Measurements from ENCODE around the gene PTGFRN. TPM values are rescaled to one million over a fixed set of nuclear protein-coding genes. Genes with fewer than 3 reads are reported as not detected.

PTGFRN gene
- total RNA-seq, 1 experiment from 2014 or later = 60.6 TPM

GRCh38 chr1:116990612-116991151, 81.0 kb downstream of the PTGFRN start (continued):
- TF ChIP-seq CTCF (IDR thresholded peaks at IDR 0.05 in 2 of 3, conservative IDR thresholded peaks at IDR 0.05 in 1 of 3; ENCODE audit: borderline replicate concordance in 1 of 3, insufficient read depth in 1 of 3, low read depth in 2 of 3, low read length in 2 of 3) = no peak
- no peak for TF ChIP-seq CBX3 (IDR thresholded peaks at IDR 0.05; ENCODE audit: low read depth)
- no peak for TF ChIP-seq ZFX (IDR thresholded peaks at IDR 0.05)
- no peak for TF ChIP-seq POLR2A (IDR thresholded peaks at IDR 0.05; ENCODE audit: borderline replicate concordance, extremely low read depth, insufficient read depth, insufficient read length)
- no peak for TF ChIP-seq SP1 (IDR thresholded peaks at IDR 0.05; ENCODE audit: low read depth)
- no peak for TF ChIP-seq RAD21 (IDR thresholded peaks at IDR 0.05; ENCODE audit: low read depth)

- CTCF ChIA-PET = no interaction called here
- H3K9me3 ChIP-seq (ENCODE audit: control insufficient read depth in 1 of 2, insufficient read depth in 1 of 2, low read depth in 1 of 2, low read length in 2 of 2) = no peaks in the 10 kb centered on the region
- no peaks in the 10 kb centered on the region for H4K20me1 ChIP-seq (ENCODE audit: insufficient read depth)
- DNase-seq (ENCODE audit: low read depth, low spot score) (no peak), ATAC-seq (no peak)
- no TSS peak for BruUV-seq (replicated peaks)
- H3K9ac ChIP-seq (ENCODE audit: low read length) = no peak overlapping the region
- TF ChIP-seq CBX3 (IDR thresholded peaks at IDR 0.05; ENCODE audit: low read depth) (no peak), EGR1 (IDR thresholded peaks at IDR 0.05; ENCODE audit: low read depth) (no peak), REST (IDR thresholded peaks at IDR 0.05; ENCODE audit: low read depth) (no peak), CTCF (IDR thresholded peaks at IDR 0.05 in 2 of 3, conservative IDR thresholded peaks at IDR 0.05 in 1 of 3; ENCODE audit: borderline replicate concordance in 1 of 3, insufficient read depth in 1 of 3, low read depth in 2 of 3, low read length in 2 of 3) (no peak), ZNF274 (IDR thresholded peaks at IDR 0.05; ENCODE audit: low read depth, low read length) (no peak), TCF7L2 (IDR thresholded peaks at IDR 0.05; ENCODE audit: borderline replicate concordance, extremely low read depth, insufficient read depth, insufficient read length) (no peak), MAX (IDR thresholded peaks at IDR 0.05) (no peak), FOSL1 (IDR thresholded peaks at IDR 0.05; ENCODE audit: low read depth) (no peak)
- H3K9me2 ChIP-seq (ENCODE audit: insufficient read depth) = no peaks in the 10 kb centered on the region
- no peak overlapping the region for H3K27ac ChIP-seq (ENCODE audit: low read depth, low read length)
- no peak overlapping the region for H3K4me3 ChIP-seq (replicated peaks in 1 of 2; ENCODE audit: low read depth in 1 of 2, low read length in 2 of 2)
- no peaks in the 10 kb centered on the region; a peak in 1 of 4 replicates for H3K36me3 ChIP-seq (ENCODE audit: control insufficient read depth in 1 of 2, insufficient read depth in 2 of 2, low read length in 2 of 2)
- intact Hi-C loops (cut with micrococcal nuclease) = no loop called here
- POLR2A ChIA-PET = no interaction called here
- H3K79me2 ChIP-seq (ENCODE audit: insufficient read depth, low read length) = no peaks in the 10 kb centered on the region
- RAD21 ChIA-PET (ENCODE audit: low non-redundant PET in 1 of 2, low total read pairs in 2 of 2, uncharacterized antibody in 2 of 2, unreplicated experiment in 2 of 2) = no interaction called here
- no peak overlapping the region for H3K4me2 ChIP-seq (ENCODE audit: low read length)
- H2AFZ ChIP-seq (ENCODE audit: low read depth, low read length, poor library complexity, severe bottlenecking) = no peak overlapping the region
- H3K4me1 ChIP-seq (ENCODE audit: control insufficient read depth in 1 of 2, insufficient read depth in 2 of 2, low read length in 2 of 2) = peaks cover 0 to 3% of the 10 kb centered on the region in 2 experiments; a peak in 1 of 4 replicates
- no peaks in the 10 kb centered on the region for H3K27me3 ChIP-seq (ENCODE audit: insufficient read depth, low read length)
Measured at GRCh38 chr1:116991171-116991845, 81.6 kb downstream of the PTGFRN start.

Measured in HCT116 (cell line).